H1 (cell line): ENCODE results near the gene FRMD5. TPM values are rescaled to one million over a fixed set of nuclear protein-coding genes. Genes with fewer than 3 reads are reported as not detected.

Source experiments
- KDM1A ChIP-seq: fragments of 200-600, 300-600 bp; sonication (generic); IDR thresholded peaks from 2 replicates; pipeline ENCODE4 v1.7.1; 2016; ENCODE audit warnings: mild to moderate bottlenecking, low read length, borderline replicate concordance
- RNF2 ChIP-seq: fragments of 200-900, 300-1000 bp; sonication (generic); IDR thresholded peaks from 2 replicates; pipeline ENCODE4 v1.7.1; 2016; ENCODE audit warnings: borderline replicate concordance, low read depth, mild to moderate bottlenecking, antibody characterized with exemption, low read length; ENCODE audit not compliant: poor library complexity, severe bottlenecking; ENCODE audit errors: missing control alignments
- SIN3A ChIP-seq, 2 experiments: IDR thresholded peaks in 1 of 2; conservative IDR thresholded peaks in 1 of 2; 2 replicates each; pipeline ENCODE4 v1.6.1; 2011 to 2012; ENCODE audit warnings: low read length in 2 of 2, improper control_type of control experiment in 1 of 2, low read depth in 1 of 2, mild to moderate bottlenecking in 1 of 2
- polyA plus RNA-seq, 7 experiments: library from polyadenylated mRNA; depleted of rRNA in 3 of 7; stranded (reverse) in 5 of 7; unstranded in 2 of 7; fragments of >200 nt in 5 of 7; fragments of 200-250 nt in 2 of 7; gene quantifications; 1 replicate in 5 of 7; 2 replicates in 1 of 7; 4 replicates in 1 of 7; pipeline versions ENCODE4 v1.2.1 to v1.2.3, GENCODE V29; 2011 to 2013; ENCODE audit warnings: missing spikeins in 2 of 7, mixed read lengths in 2 of 7
- total RNA-seq: library from RNA; stranded (reverse); fragmentation: NEBNext Ultra II Directional; extraction: Animal tissue kit (Norgen Biotek cat#: 25700); gene quantifications from 2 replicates; pipeline ENCODE4 v1.2.1, GENCODE V29; 2021
- TF ChIP-seq, protein P1 (sequence below): fragments of 300-600 bp; sonication (generic); IDR thresholded peaks from 2 replicates; pipeline ENCODE4 v1.7.1; 2012; ENCODE audit warnings: low read length, moderate library complexity, mild to moderate bottlenecking, inconsistent platforms; ENCODE audit not compliant: insufficient replicate concordance

The FRMD5 gene
- total and polyA plus RNA-seq, 2 of the 8 experiments (the other 6 are each of a cell fraction or from before 2014, with no cell fraction given) = 10.1 to 12.6 TPM

DNA sequence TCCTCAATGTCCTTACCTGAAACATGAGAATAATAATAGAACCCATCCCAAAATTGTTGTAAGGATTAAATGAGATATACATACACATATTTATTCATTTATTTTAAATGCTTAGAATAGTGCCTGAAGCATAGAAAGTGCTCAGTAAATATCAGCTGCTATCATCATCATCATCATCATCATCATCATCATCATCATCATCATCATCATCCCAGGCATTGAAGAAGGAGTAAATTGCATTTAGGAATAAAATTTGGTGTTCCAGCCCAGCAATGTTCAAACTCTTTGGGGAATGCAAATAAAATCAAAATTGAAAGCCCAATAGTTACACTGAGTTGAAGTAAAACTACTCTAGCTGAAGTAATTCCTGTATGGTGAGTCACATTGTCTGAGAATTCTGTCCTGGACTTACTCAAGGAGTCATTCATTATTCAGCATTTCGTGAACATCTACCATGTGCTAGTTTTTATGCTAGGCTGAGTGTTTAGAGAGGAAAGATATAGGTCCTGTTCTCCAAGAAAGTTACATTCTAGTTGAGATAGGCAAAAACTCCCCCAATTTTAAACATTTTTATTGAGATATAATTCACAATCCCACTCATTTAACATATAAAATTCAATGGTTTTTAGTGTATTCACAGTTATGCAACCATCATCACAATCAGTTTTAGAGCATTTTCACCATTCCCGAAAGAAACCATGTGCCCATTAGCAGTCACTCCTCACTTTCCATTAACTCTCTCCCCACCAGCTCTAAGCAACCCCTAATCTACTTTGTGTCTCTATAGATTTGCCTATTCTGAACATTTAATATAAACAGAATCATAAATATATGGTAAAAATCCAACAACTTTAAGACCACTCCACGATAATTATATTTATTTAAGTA is 107.2 kb downstream of the FRMD5 start (continued):
- TF ChIP-seq, protein P1, sequence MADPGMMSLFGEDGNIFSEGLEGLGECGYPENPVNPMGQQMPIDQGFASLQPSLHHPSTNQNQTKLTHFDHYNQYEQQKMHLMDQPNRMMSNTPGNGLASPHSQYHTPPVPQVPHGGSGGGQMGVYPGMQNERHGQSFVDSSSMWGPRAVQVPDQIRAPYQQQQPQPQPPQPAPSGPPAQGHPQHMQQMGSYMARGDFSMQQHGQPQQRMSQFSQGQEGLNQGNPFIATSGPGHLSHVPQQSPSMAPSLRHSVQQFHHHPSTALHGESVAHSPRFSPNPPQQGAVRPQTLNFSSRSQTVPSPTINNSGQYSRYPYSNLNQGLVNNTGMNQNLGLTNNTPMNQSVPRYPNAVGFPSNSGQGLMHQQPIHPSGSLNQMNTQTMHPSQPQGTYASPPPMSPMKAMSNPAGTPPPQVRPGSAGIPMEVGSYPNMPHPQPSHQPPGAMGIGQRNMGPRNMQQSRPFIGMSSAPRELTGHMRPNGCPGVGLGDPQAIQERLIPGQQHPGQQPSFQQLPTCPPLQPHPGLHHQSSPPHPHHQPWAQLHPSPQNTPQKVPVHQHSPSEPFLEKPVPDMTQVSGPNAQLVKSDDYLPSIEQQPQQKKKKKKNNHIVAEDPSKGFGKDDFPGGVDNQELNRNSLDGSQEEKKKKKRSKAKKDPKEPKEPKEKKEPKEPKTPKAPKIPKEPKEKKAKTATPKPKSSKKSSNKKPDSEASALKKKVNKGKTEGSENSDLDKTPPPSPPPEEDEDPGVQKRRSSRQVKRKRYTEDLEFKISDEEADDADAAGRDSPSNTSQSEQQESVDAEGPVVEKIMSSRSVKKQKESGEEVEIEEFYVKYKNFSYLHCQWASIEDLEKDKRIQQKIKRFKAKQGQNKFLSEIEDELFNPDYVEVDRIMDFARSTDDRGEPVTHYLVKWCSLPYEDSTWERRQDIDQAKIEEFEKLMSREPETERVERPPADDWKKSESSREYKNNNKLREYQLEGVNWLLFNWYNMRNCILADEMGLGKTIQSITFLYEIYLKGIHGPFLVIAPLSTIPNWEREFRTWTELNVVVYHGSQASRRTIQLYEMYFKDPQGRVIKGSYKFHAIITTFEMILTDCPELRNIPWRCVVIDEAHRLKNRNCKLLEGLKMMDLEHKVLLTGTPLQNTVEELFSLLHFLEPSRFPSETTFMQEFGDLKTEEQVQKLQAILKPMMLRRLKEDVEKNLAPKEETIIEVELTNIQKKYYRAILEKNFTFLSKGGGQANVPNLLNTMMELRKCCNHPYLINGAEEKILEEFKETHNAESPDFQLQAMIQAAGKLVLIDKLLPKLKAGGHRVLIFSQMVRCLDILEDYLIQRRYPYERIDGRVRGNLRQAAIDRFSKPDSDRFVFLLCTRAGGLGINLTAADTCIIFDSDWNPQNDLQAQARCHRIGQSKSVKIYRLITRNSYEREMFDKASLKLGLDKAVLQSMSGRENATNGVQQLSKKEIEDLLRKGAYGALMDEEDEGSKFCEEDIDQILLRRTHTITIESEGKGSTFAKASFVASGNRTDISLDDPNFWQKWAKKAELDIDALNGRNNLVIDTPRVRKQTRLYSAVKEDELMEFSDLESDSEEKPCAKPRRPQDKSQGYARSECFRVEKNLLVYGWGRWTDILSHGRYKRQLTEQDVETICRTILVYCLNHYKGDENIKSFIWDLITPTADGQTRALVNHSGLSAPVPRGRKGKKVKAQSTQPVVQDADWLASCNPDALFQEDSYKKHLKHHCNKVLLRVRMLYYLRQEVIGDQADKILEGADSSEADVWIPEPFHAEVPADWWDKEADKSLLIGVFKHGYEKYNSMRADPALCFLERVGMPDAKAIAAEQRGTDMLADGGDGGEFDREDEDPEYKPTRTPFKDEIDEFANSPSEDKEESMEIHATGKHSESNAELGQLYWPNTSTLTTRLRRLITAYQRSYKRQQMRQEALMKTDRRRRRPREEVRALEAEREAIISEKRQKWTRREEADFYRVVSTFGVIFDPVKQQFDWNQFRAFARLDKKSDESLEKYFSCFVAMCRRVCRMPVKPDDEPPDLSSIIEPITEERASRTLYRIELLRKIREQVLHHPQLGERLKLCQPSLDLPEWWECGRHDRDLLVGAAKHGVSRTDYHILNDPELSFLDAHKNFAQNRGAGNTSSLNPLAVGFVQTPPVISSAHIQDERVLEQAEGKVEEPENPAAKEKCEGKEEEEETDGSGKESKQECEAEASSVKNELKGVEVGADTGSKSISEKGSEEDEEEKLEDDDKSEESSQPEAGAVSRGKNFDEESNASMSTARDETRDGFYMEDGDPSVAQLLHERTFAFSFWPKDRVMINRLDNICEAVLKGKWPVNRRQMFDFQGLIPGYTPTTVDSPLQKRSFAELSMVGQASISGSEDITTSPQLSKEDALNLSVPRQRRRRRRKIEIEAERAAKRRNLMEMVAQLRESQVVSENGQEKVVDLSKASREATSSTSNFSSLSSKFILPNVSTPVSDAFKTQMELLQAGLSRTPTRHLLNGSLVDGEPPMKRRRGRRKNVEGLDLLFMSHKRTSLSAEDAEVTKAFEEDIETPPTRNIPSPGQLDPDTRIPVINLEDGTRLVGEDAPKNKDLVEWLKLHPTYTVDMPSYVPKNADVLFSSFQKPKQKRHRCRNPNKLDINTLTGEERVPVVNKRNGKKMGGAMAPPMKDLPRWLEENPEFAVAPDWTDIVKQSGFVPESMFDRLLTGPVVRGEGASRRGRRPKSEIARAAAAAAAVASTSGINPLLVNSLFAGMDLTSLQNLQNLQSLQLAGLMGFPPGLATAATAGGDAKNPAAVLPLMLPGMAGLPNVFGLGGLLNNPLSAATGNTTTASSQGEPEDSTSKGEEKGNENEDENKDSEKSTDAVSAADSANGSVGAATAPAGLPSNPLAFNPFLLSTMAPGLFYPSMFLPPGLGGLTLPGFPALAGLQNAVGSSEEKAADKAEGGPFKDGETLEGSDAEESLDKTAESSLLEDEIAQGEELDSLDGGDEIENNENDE = no peak
- TF ChIP-seq RNF2 (no peak), SIN3A (conservative IDR thresholded peaks at IDR 0.05 in 1 of 2, IDR thresholded peaks at IDR 0.05 in 1 of 2; ENCODE audit: low read depth in 1 of 2, low read length in 2 of 2) (no peak), KDM1A (no peak)
- TF ChIP-seq, all 59 proteins: peak for 0
